GM18507 (cell line): ENCODE results near the gene MGAT4B.

Experiments
- DNase-seq: peaks from one replicate; pipeline ENCODE4 v3.0.0; 2011; ENCODE audit warnings: low read depth; ENCODE audit not compliant: insufficient read length; ENCODE audit errors: extremely low spot score
- FAIRE-seq: peaks from 2 replicates; lab custom pipeline; 2011; peaks lifted over from hg19 to GRCh38; lab: Jason Lieb, UNC

MGAT4B gene

GRCh38 chr5:179828756-179829421, 22.2 kb upstream of the MGAT4B start:
- DNase-seq = no peak
- no peak for FAIRE-seq

GRCh38 chr5:179827680-179828079, 21.0 kb upstream of the MGAT4B start:
- DNase-seq (no peak), FAIRE-seq (no peak)

GRCh38 chr5:179825655-179826182, 19.1 kb upstream of the MGAT4B start:
- DNase-seq = no peak
- no peak for FAIRE-seq

GRCh38 chr5:179824745-179825112, 18.1 kb upstream of the MGAT4B start:
- no peak for DNase-seq
- FAIRE-seq = no peak

- no peak for FAIRE-seq
Measured at GRCh38 chr5:179823937-179824744, 17.5 kb upstream of the MGAT4B start.

GRCh38 chr5:179822444-179822990, 15.9 kb upstream of the MGAT4B start:
- FAIRE-seq = no peak
- DNase-seq = no peak

More at GRCh38 chr5:179823937-179824744, 17.5 kb upstream of the MGAT4B start:
- DNase-seq = no peak

GRCh38 chr5:179822059-179822432, 15.4 kb upstream of the MGAT4B start:
- FAIRE-seq (no peak), DNase-seq (no peak)

- FAIRE-seq (peak; percentile 93), DNase-seq (peak; percentile 91)
Measured at GRCh38 chr5:179821298-179822058, 14.8 kb upstream of the MGAT4B start.

GRCh38 chr5:179820483-179821297, 14.0 kb upstream of the MGAT4B start, which contains the start of gene SQSTM1:
TSS of gene SQSTM1 (plus strand) at chr5:179820905. CDS start at chr5:179820937, 32 bp downstream.
- peak; percentile 78 for DNase-seq
- peak; percentile 64 for FAIRE-seq

GRCh38 chr5:179820127-179820482, 13.4 kb upstream of the MGAT4B start:
- DNase-seq (no peak), FAIRE-seq (no peak)

GRCh38 chr5:179819296-179820126, 12.8 kb upstream of the MGAT4B start:
- DNase-seq = no peak
- peak; percentile 82 for FAIRE-seq

GRCh38 chr5:179818746-179819295, 12.2 kb upstream of the MGAT4B start:
- DNase-seq = peak; percentile 81
- peak; percentile 98 for FAIRE-seq

- DNase-seq (no peak), FAIRE-seq (no peak)
Measured at GRCh38 chr5:179817890-179818745, 11.5 kb upstream of the MGAT4B start.

GRCh38 chr5:179817470-179817840, 10.8 kb upstream of the MGAT4B start:
- DNase-seq = no peak
- FAIRE-seq = no peak

- no peak for DNase-seq
- no peak for FAIRE-seq
Measured at GRCh38 chr5:179816796-179817469, 10.3 kb upstream of the MGAT4B start.

GRCh38 chr5:179816401-179816795, 9.7 kb upstream of the MGAT4B start:
- FAIRE-seq = no peak

More at GRCh38 chr5:179816401-179816795, 9.7 kb upstream of the MGAT4B start:
- DNase-seq = no peak
